Uterus (tissue), 4 donors: Measurements from ENCODE around the gene RNASEL. TPM values are rescaled to one million over a fixed set of nuclear protein-coding genes. Genes with fewer than 3 reads are reported as not detected.

Experiments
- DNase-seq, 2 donors: peaks; one replicate each; pipeline ENCODE4 v3.0.0-alpha.2; 2019 to 2020
- H3K27ac ChIP-seq, 2 donors: fragments of 200-600 bp; sonication (generic); 1 replicate in 1 of 2; 2 replicates in 1 of 2; pipeline ENCODE4 v1.5.1; 2016 to 2018
- H3K27me3 ChIP-seq, 2 donors: fragments of 200-600 bp; sonication (generic); one replicate each; pipeline ENCODE4 v1.5.1; 2018 to 2019; ENCODE audit warnings: control low read depth in 1 of 2
- H3K36me3 ChIP-seq, 2 donors: fragments of 200-600 bp; sonication (generic); one replicate each; pipeline ENCODE4 v1.5.1; 2019; ENCODE audit warnings: control low read depth in 1 of 2
- H3K4me1 ChIP-seq, 2 donors: fragments of 200-600 bp; sonication (generic); one replicate each; pipeline ENCODE4 v1.5.1; 2018 to 2019; ENCODE audit warnings: control low read depth in 1 of 2
- H3K4me3 ChIP-seq, 2 donors: fragments of 200-600 bp; sonication (generic); 1 replicate in 1 of 2; 2 replicates in 1 of 2; pipeline ENCODE4 v1.5.1; 2018 to 2019; ENCODE audit warnings: mild to moderate bottlenecking in 1 of 2
- H3K9me3 ChIP-seq, 2 donors: fragments of 200-600 bp; sonication (generic); one replicate each; pipeline ENCODE4 v1.5.1; 2019; ENCODE audit warnings: control low read depth in 1 of 2
- POLR2A ChIP-seq, 2 donors: fragments of 450-650 bp; IDR thresholded peaks; one replicate each; pipeline ENCODE4 v1.6.1; 2016; ENCODE audit warnings: antibody characterized with exemption in 2 of 2, mild to moderate bottlenecking in 1 of 2, moderate library complexity in 1 of 2
- intact Hi-C: fragments of 100-400 bp; cut with DNase I; formaldehyde crosslinking; loops from one replicate; pipeline ENCODE4 v1.15.1; 2023; ENCODE audit warnings: low total_unique reads
- total RNA-seq, 4 donors: library from RNA; depleted of rRNA in 3 of 4; stranded (reverse); fragments of >200 nt in 3 of 4; gene quantifications; one replicate each; pipeline versions ENCODE4 v1.1.0 to v1.2.4, GENCODE V29; 2014 to 2023
- TF ChIP-seq, protein P1 (sequence below), 4 experiments: fragments of 200-600 bp in 2 of 4; fragments of 450-650 bp in 2 of 4; sonication (generic) in 2 of 4; IDR thresholded peaks; one replicate each; pipeline ENCODE4 v1.5.1; 2016 to 2019; ENCODE audit warnings: antibody characterized with exemption in 4 of 4, mild to moderate bottlenecking in 2 of 4, moderate library complexity in 1 of 4
- donor health status: DM: yes; HTN: yes; CAD: no.

Gene RNASEL
- total RNA-seq, 4 donors from 2014 or later, result 4.1 to 13.4 (median 6.9) TPM

DNA sequence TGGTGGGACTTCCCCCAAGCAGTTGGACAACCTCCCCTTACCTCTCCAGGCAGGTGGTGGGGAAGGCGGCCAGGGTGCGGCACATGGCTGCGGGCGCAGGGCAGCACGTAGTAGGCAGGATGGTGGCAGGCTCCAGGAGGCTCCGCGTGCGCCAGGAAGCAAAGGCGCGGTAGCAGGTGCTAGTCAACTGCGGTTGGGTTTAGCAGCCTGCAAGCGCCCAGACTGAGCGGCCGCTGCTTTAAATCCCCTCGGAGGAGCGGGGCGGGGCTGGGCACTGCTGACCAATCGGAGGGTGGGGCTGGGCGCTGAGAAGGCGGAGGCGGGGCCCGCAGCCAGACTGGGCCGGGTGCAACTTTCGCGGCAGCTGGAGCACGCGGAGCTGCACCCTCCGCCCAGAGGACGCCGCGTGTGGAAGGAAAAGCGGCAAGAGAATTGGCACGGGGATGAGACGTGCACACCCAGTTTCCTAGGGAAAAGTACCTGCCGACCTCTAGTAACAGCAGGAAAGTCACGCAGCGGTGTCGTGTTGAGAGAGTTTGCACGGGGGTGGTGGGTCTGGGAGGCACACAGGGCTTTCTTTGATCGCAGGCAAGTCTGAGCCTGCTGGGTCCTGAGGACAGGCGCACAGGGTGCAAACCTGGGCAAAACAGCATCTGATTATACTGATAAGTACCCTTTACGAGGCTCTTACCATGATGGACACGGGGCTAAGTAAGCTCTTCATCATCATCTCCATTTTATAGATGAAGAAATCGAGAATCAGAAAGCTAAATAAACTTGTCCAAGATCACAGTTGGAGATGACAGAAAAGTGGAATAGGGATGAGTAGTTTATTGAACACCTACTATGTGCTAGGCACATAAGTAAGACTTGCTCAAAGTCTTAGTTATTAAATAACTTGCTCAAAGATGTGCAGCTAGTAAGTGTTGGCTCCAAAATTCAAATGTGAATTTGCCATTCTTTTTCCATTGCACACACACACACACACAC is 15.4 kb upstream of the RNASEL start, which contains the start of gene RGS16:
Gene RGS16 (minus strand): TSS at position 215 of the 990 bp plus-strand sequence. CDS start 130 bp downstream, at position 85.
- intact Hi-C loops, result loop anchor here (5.0 kb wide), 1 partner anchor 178 kb away; no protein-coding TSS in a partner anchor

DNA sequence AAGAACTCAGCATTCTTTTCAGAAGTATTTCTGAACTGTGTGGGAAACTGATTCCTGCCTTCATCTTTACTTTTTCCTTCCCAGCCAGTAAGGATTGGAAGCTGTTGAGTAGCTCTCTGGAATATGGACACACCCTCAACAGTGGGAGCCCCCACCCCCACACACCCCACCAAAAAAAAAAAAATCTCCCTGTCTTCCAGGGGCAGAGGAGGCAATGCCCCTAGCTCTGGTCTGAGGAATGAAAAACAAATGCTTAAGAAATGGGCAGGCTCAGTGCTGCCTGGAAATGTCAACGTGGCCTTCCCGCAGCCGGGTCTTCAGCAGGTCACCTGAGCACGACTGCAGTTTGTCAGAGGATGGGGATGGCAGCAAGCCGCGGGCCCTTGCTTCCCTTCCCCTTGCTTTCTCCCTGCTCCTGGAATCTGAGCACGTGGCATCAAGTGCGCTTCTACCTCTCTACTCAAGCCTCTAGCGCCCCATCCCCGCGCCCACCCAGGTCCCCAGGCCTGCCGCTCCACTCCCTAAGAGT is 14.7 kb upstream of the RNASEL start:
- no peaks in the 10 kb centered on the region for H3K9me3 ChIP-seq
- peak overlapping the region; percentile 31 to 43 for H3K4me3 ChIP-seq
- peak overlapping the region; percentile 2 to 47 for H3K27ac ChIP-seq
- no peaks in the 10 kb centered on the region for H3K27me3 ChIP-seq
- H3K36me3 ChIP-seq, result no peaks in the 10 kb centered on the region
- DNase-seq, result no peak
- peaks cover 0 to 4% of the 10 kb centered on the region in 2 donors for H3K4me1 ChIP-seq
- TF ChIP-seq POLR2A (IDR thresholded peaks at IDR 0.05), result no peak
- TF ChIP-seq, protein P1, sequence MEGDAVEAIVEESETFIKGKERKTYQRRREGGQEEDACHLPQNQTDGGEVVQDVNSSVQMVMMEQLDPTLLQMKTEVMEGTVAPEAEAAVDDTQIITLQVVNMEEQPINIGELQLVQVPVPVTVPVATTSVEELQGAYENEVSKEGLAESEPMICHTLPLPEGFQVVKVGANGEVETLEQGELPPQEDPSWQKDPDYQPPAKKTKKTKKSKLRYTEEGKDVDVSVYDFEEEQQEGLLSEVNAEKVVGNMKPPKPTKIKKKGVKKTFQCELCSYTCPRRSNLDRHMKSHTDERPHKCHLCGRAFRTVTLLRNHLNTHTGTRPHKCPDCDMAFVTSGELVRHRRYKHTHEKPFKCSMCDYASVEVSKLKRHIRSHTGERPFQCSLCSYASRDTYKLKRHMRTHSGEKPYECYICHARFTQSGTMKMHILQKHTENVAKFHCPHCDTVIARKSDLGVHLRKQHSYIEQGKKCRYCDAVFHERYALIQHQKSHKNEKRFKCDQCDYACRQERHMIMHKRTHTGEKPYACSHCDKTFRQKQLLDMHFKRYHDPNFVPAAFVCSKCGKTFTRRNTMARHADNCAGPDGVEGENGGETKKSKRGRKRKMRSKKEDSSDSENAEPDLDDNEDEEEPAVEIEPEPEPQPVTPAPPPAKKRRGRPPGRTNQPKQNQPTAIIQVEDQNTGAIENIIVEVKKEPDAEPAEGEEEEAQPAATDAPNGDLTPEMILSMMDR (IDR thresholded peaks at IDR 0.05), result no peak
- intact Hi-C loops, result loop anchor here (5.0 kb wide), 1 partner anchor 179 kb away; no protein-coding TSS in a partner anchor

More for the DNA sequence above, 15.4 kb upstream of the RNASEL start, which contains the start of gene RGS16:
- peak; percentile 74 to 84 for TF ChIP-seq POLR2A (IDR thresholded peaks at IDR 0.05)
- TF ChIP-seq, protein P1 (IDR thresholded peaks at IDR 0.05), result peak in 1 of 4 experiments; percentile 2
- peaks cover 0 to 4% of the 10 kb centered on the region in 2 donors for H3K4me1 ChIP-seq
- DNase-seq, result peak; percentile 90 to 92
- H3K27ac ChIP-seq, result peak within 1 kb of the TSS; percentile 2 to 47
- H3K9me3 ChIP-seq, result no peaks in the 10 kb centered on the region
- peak within 1 kb of the TSS; percentile 31 to 43 for H3K4me3 ChIP-seq
- no peaks in the 10 kb centered on the region for H3K27me3 ChIP-seq
- no peaks in the 10 kb centered on the region for H3K36me3 ChIP-seq

DNA sequence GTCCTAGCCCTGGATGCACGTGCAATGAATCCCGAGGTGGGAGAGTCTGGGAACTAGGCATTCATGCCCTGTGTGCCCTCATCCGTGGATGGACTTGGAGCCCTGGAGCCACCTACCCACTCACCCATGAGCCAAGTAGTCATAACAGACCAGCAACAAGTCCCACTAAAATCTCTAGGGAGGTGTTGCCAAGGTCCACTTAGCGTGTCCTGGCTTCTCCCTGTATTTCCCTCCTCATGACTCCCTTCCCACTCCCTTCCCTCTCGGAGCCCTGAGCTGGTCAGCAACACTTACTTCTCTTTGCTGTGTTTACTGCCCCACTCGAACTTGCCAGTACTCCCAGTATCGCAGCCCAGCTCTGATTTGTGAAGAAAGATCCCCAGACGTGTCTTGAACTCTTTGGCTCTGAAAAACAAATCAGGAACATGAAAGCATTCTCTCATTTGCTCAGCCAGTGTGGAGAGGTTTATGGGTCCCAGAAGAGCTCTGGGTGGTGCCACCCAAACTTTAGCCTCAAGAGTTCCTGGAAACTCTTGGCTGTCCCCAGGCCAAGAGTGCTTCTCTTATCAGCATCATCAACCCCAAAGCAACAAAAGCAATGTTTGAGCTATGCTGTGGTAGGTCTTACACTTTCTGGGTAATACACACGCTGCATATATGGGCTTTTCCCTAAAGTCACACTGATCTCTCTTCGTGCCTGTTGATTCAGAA is 14.0 kb upstream of the RNASEL start:
- TF ChIP-seq, protein P1 (IDR thresholded peaks at IDR 0.05), result no peak
- peaks cover 0 to 4% of the 10 kb centered on the region in 2 donors for H3K4me1 ChIP-seq
- intact Hi-C loops, result loop anchor here (5.0 kb wide), 1 partner anchor 179 kb away; no protein-coding TSS in a partner anchor
- H3K27me3 ChIP-seq, result no peaks in the 10 kb centered on the region
- H3K4me3 ChIP-seq, result no peak overlapping the region
- H3K27ac ChIP-seq, result peak overlapping the region in 1 of 2 donors; percentile 13
- H3K36me3 ChIP-seq, result no peaks in the 10 kb centered on the region
- DNase-seq, result no peak
- no peaks in the 10 kb centered on the region for H3K9me3 ChIP-seq

DNA sequence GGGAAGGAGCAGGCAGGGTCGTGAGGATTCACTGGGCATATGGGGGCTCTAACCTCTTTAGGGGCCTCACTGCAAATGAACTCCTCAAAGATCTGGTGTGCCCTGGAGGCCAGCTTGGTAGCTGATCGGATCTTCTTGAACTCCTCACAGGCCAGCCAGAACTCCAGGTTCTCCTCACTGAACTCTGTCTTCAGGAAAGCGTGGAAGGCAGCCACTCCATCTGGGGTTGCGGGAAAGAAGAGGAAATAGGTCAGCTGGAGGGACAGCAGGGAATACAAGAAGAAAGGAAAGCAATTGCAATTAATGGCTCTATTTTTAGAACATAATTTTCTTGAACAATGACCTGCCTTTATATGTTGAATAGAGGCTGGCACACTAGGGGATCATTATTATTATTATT is 12.9 kb upstream of the RNASEL start:
- no peaks in the 10 kb centered on the region for H3K36me3 ChIP-seq
- H3K9me3 ChIP-seq, result no peaks in the 10 kb centered on the region
- no peaks in the 10 kb centered on the region for H3K27me3 ChIP-seq
- peak overlapping the region in 1 of 2 donors; percentile 24 for H3K27ac ChIP-seq
- DNase-seq, result no peak
- intact Hi-C loops, result loop anchor here (5.0 kb wide), 1 partner anchor 180 kb away; no protein-coding TSS in a partner anchor
- TF ChIP-seq, protein P1 (IDR thresholded peaks at IDR 0.05), result no peak
- no peak for TF ChIP-seq POLR2A (IDR thresholded peaks at IDR 0.05)
- no peak overlapping the region for H3K4me3 ChIP-seq
- H3K4me1 ChIP-seq, result peaks cover 0 to 4% of the 10 kb centered on the region in 2 donors
